ENCODE data around the gene SOD3. TPM values are rescaled to one million over a fixed set of nuclear protein-coding genes. Genes with fewer than 3 reads are reported as not detected.

Gene SOD3
- total RNA-seq, 1 experiment from 2014 or later: 1.0 TPM

- ATAC-seq (no peak), DNase-seq (ENCODE audit: low read depth, low spot score) (no peak)
- no peak overlapping the region for H3K27ac ChIP-seq (ENCODE audit: low read length)
- no peak overlapping the region for H3K4me3 ChIP-seq (ENCODE audit: low read depth in 2 of 2, low read length in 2 of 2)
- H3K9me3 ChIP-seq (ENCODE audit: control insufficient read depth, insufficient read depth, low read depth, low read length): no peaks in the 10 kb centered on the region
- TF ChIP-seq SIN3A (IDR thresholded peaks at IDR 0.05; ENCODE audit: borderline replicate concordance, insufficient read depth, low read depth, low read length): no peak
- TF ChIP-seq, protein P1, sequence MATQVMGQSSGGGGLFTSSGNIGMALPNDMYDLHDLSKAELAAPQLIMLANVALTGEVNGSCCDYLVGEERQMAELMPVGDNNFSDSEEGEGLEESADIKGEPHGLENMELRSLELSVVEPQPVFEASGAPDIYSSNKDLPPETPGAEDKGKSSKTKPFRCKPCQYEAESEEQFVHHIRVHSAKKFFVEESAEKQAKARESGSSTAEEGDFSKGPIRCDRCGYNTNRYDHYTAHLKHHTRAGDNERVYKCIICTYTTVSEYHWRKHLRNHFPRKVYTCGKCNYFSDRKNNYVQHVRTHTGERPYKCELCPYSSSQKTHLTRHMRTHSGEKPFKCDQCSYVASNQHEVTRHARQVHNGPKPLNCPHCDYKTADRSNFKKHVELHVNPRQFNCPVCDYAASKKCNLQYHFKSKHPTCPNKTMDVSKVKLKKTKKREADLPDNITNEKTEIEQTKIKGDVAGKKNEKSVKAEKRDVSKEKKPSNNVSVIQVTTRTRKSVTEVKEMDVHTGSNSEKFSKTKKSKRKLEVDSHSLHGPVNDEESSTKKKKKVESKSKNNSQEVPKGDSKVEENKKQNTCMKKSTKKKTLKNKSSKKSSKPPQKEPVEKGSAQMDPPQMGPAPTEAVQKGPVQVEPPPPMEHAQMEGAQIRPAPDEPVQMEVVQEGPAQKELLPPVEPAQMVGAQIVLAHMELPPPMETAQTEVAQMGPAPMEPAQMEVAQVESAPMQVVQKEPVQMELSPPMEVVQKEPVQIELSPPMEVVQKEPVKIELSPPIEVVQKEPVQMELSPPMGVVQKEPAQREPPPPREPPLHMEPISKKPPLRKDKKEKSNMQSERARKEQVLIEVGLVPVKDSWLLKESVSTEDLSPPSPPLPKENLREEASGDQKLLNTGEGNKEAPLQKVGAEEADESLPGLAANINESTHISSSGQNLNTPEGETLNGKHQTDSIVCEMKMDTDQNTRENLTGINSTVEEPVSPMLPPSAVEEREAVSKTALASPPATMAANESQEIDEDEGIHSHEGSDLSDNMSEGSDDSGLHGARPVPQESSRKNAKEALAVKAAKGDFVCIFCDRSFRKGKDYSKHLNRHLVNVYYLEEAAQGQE (IDR thresholded peaks at IDR 0.05; ENCODE audit: insufficient read depth in 1 of 2, low read depth in 2 of 2, low read length in 1 of 2): no peak
- TF ChIP-seq, protein P2, sequence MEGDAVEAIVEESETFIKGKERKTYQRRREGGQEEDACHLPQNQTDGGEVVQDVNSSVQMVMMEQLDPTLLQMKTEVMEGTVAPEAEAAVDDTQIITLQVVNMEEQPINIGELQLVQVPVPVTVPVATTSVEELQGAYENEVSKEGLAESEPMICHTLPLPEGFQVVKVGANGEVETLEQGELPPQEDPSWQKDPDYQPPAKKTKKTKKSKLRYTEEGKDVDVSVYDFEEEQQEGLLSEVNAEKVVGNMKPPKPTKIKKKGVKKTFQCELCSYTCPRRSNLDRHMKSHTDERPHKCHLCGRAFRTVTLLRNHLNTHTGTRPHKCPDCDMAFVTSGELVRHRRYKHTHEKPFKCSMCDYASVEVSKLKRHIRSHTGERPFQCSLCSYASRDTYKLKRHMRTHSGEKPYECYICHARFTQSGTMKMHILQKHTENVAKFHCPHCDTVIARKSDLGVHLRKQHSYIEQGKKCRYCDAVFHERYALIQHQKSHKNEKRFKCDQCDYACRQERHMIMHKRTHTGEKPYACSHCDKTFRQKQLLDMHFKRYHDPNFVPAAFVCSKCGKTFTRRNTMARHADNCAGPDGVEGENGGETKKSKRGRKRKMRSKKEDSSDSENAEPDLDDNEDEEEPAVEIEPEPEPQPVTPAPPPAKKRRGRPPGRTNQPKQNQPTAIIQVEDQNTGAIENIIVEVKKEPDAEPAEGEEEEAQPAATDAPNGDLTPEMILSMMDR (IDR thresholded peaks at IDR 0.05): no peak
- no peak for TF ChIP-seq TCF7L2 (IDR thresholded peaks at IDR 0.05; ENCODE audit: low read depth, low read length)
- TF ChIP-seq POLR2AphosphoS5 (IDR thresholded peaks at IDR 0.05; ENCODE audit: low read depth, low read length): no peak
- H3K4me1 ChIP-seq (ENCODE audit: control insufficient read depth, insufficient read depth, low read length): no peaks in the 10 kb centered on the region
- no TSS peak for BruUV-seq (replicated peaks)
- CTCF ChIA-PET: no interaction called here
- in situ Hi-C loops (cut with HindIII; ENCODE audit: low pct_unique_long_range_greater_than_20kb, low sequenced_read_pairs): no loop called here
- H3K27me3 ChIP-seq (ENCODE audit: control insufficient read depth, insufficient read depth, low read length): no peaks in the 10 kb centered on the region
- H3K36me3 ChIP-seq (ENCODE audit: control insufficient read depth, insufficient read depth, low read length): no peaks in the 10 kb centered on the region
- POLR2A ChIA-PET: no interaction called here
- intact Hi-C loops (cut with micrococcal nuclease; ENCODE audit: unreplicated experiment): no loop called here
Measured at GRCh38 chr4:24845132-24845531, 49.8 kb downstream of the SOD3 start.

GRCh38 chr4:24845902-24846301 lies 50.5 kb downstream of the SOD3 start:
- no peak for ATAC-seq
- TF ChIP-seq POLR2AphosphoS5 (IDR thresholded peaks at IDR 0.05; ENCODE audit: low read depth, low read length): no peak
- TF ChIP-seq, protein P2 (IDR thresholded peaks at IDR 0.05): no peak
- Histone ChIP-seq H3K4me1 (ENCODE audit: control insufficient read depth, insufficient read depth, low read length) (no peaks in the 10 kb centered on the region), H3K27me3 (ENCODE audit: control insufficient read depth, insufficient read depth, low read length) (no peaks in the 10 kb centered on the region), H3K36me3 (ENCODE audit: control insufficient read depth, insufficient read depth, low read length) (no peaks in the 10 kb centered on the region), H3K4me3 (ENCODE audit: low read depth in 2 of 2, low read length in 2 of 2) (no peak overlapping the region), H3K27ac (ENCODE audit: low read length) (no peak overlapping the region), H3K9me3 (ENCODE audit: control insufficient read depth, insufficient read depth, low read depth, low read length) (no peaks in the 10 kb centered on the region)
- no peak for DNase-seq (ENCODE audit: low read depth, low spot score)
- ChIA-PET POLR2A (no interaction called here), CTCF (no interaction called here)
- in situ Hi-C loops (cut with HindIII; ENCODE audit: low pct_unique_long_range_greater_than_20kb, low sequenced_read_pairs): no loop called here
- intact Hi-C loops (cut with micrococcal nuclease; ENCODE audit: unreplicated experiment): no loop called here
- BruUV-seq (replicated peaks): no TSS peak

DNA sequence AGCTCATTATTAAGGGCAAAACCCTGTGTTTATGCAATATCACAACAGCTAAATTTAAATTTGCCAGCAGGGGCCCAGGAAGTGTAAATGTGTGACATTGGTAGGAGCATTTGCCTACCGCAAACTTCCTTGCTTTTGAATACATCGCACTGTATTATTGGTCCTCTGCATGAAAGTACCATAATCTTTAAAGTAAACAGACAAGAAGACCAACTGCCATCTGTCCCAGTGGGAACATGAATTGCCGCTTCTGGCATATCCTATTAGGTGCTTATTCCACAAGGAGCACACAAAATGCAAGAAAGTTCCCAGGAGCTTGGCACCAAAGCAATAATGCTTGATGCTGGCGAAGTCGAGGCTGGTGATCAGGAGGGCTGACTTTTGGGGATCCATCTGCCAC lies 51.3 kb downstream of the SOD3 start:
- Histone ChIP-seq H3K4me1 (ENCODE audit: control insufficient read depth, insufficient read depth, low read length) (no peaks in the 10 kb centered on the region), H3K27me3 (ENCODE audit: control insufficient read depth, insufficient read depth, low read length) (no peaks in the 10 kb centered on the region), H3K9me3 (ENCODE audit: control insufficient read depth, insufficient read depth, low read depth, low read length) (no peaks in the 10 kb centered on the region), H3K27ac (ENCODE audit: low read length) (no peak overlapping the region), H3K36me3 (ENCODE audit: control insufficient read depth, insufficient read depth, low read length) (no peaks in the 10 kb centered on the region), H3K4me3 (ENCODE audit: low read depth in 2 of 2, low read length in 2 of 2) (no peak overlapping the region)
- in situ Hi-C loops (cut with HindIII; ENCODE audit: low pct_unique_long_range_greater_than_20kb, low sequenced_read_pairs) (no loop called here), intact Hi-C loops (cut with micrococcal nuclease; ENCODE audit: unreplicated experiment) (no loop called here)
- BruUV-seq (replicated peaks): no TSS peak
- POLR2A ChIA-PET: no interaction called here
- ATAC-seq (no peak), DNase-seq (ENCODE audit: low read depth, low spot score) (no peak)
- CTCF ChIA-PET: no interaction called here
- TF ChIP-seq, protein P1 (IDR thresholded peaks at IDR 0.05; ENCODE audit: insufficient read depth in 1 of 2, low read depth in 2 of 2, low read length in 1 of 2): no peak
- no peak for TF ChIP-seq POLR2AphosphoS5 (IDR thresholded peaks at IDR 0.05; ENCODE audit: low read depth, low read length)
- TF ChIP-seq, protein P2 (IDR thresholded peaks at IDR 0.05): no peak
- TF ChIP-seq TCF7L2 (IDR thresholded peaks at IDR 0.05; ENCODE audit: low read depth, low read length): no peak
- no peak for TF ChIP-seq SIN3A (IDR thresholded peaks at IDR 0.05; ENCODE audit: borderline replicate concordance, insufficient read depth, low read depth, low read length)

Measured in Panc1 (cell line).